Natural killer cell (primary cell): ENCODE measurements around the gene FASTKD3. TPM values are rescaled to one million over a fixed set of nuclear protein-coding genes. Genes with fewer than 3 reads are reported as not detected.
A peak's percentile ranks its signal among the peaks of the same experiment; 100 is the strongest.

ENCODE experiments used
- ATAC-seq, 3 donors: fragments of 150-1000 bp in 2 of 3; fragments of 200-7000 bp in 1 of 3; cut with Tn5 transposase; 1 replicate in 1 of 3; 2 replicates in 2 of 3; pipeline ENCODE4 v1.10.0; 2021; ENCODE audit warnings: mild to moderate bottlenecking in 2 of 3, moderate library complexity in 2 of 3
- DNase-seq, 2 donors: peaks; one replicate each; pipeline versions ENCODE4 v3.0.0 to v3.0.0-alpha.2; 2013 to 2021; ENCODE audit warnings: mixed read lengths in 1 of 2
- H3K27ac ChIP-seq: one replicate; pipeline ENCODE4 v1.5.1; 2013; ENCODE audit warnings: mild to moderate bottlenecking, low read length
- H3K27me3 ChIP-seq: one replicate; pipeline ENCODE4 v1.6.1; 2013; ENCODE audit warnings: low read length; ENCODE audit not compliant: control insufficient read depth, insufficient read depth
- H3K36me3 ChIP-seq: one replicate; pipeline ENCODE4 v1.6.1; 2013; ENCODE audit warnings: low read length; ENCODE audit not compliant: control insufficient read depth, insufficient read depth
- H3K4me1 ChIP-seq: one replicate; pipeline ENCODE4 v1.6.1; 2013; ENCODE audit warnings: low read length; ENCODE audit not compliant: control insufficient read depth, insufficient read depth
- H3K4me3 ChIP-seq: one replicate; pipeline ENCODE4 v1.5.1; 2013; ENCODE audit warnings: low read length
- H3K9me3 ChIP-seq: one replicate; pipeline ENCODE4 v1.6.1; 2013; ENCODE audit warnings: low read length; ENCODE audit not compliant: control insufficient read depth, insufficient read depth
- H3K27ac Mint-ChIP-seq, 2 donors: one replicate each; pipeline ENCODE4 v1.8.0; 2022; ENCODE audit warnings: mild to moderate bottlenecking in 2 of 2, mixed read lengths in 2 of 2, moderate library complexity in 1 of 2
- H3K27me3 Mint-ChIP-seq, 2 donors: one replicate each; pipeline ENCODE4 v1.8.0; 2022; ENCODE audit warnings: low read depth in 2 of 2, mixed read lengths in 2 of 2
- H3K36me3 Mint-ChIP-seq: one replicate; pipeline ENCODE4 v1.8.0; 2022; ENCODE audit warnings: mixed read lengths
- H3K4me1 Mint-ChIP-seq, 2 donors: one replicate each; pipeline ENCODE4 v1.8.0; 2022; ENCODE audit warnings: mixed read lengths in 2 of 2
- H3K4me3 Mint-ChIP-seq: one replicate; pipeline ENCODE4 v1.8.0; 2022; ENCODE audit warnings: mild to moderate bottlenecking, moderate library complexity, mixed read lengths
- H3K9me3 Mint-ChIP-seq, 2 donors: one replicate each; pipeline ENCODE4 v1.8.0; 2022; ENCODE audit warnings: mixed read lengths in 2 of 2
- WGBS: methylation state at CpG from one replicate; pipeline ENCODE4 v1.1.7; 2013; ENCODE audit warnings: missing lambda C conversion rate; ENCODE audit not compliant: insufficient coverage; 5-methylcytosine and 5-hydroxymethylcytosine counted together
- intact Hi-C: fragments of 100-400 bp; cut with micrococcal nuclease; formaldehyde crosslinking; loops from one replicate; pipeline ENCODE4 v1.14.2; 2022
- total RNA-seq, 4 donors: library from RNA; stranded (reverse); fragments of 120-200 nt in 1 of 4; gene quantifications; one replicate each; pipeline versions ENCODE4 v1.2.3 to v1.2.4, GENCODE V29; 2013 to 2022
- TF ChIP-seq, protein P1 (sequence below): fragments of 200-600 bp; IDR thresholded peaks from one replicate; pipeline ENCODE4 v1.8.0; 2022; ENCODE audit warnings: antibody characterized with exemption

Gene FASTKD3
- total RNA-seq, 3 donors from 2014 or later (not counting 1 experiment from before 2014, with no cell fraction given) = 8.0 to 10.6 (median 8.6) TPM

DNA sequence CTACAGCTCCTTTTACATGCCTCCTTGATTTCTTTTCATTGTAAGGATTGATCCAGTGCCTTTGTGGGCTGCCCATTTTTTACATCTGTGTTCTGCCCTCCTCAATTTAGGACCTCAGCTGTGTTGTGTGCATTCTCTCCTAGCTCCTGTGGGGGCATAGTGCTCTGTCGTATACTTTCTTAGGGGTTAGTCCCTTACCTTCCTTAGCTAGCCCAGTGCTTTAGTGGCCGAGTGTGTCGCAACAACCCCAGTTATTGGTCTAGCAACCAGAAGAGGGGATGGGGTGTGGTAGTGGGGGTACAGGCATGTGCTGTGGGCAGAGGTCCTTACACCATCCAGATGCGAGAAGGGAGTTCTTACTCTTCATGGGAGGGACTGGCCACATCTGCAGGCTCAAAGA, 12.3 kb upstream of the FASTKD3 start:
- intact Hi-C loops = no loop called here
- Mint-ChIP-seq H3K36me3 (peaks cover 6% of the 10 kb centered on the region), H3K4me1 (peaks cover 9% of the 10 kb centered on the region in 2 donors), H3K9me3 (no peaks in the 10 kb centered on the region), H3K4me3 (no peak overlapping the region), H3K27me3 (no peaks in the 10 kb centered on the region), H3K27ac (no peak overlapping the region)
- no peaks in the 10 kb centered on the region for H3K9me3 ChIP-seq
- ATAC-seq = no peak
- WGBS = 100% methylated on average over 4 of the region's 4 CpGs
- peaks cover 72% of the 10 kb centered on the region for H3K36me3 ChIP-seq
- no peak overlapping the region for H3K4me3 ChIP-seq
- DNase-seq = no peak
- H3K27ac ChIP-seq = no peak overlapping the region
- TF ChIP-seq, protein P1, sequence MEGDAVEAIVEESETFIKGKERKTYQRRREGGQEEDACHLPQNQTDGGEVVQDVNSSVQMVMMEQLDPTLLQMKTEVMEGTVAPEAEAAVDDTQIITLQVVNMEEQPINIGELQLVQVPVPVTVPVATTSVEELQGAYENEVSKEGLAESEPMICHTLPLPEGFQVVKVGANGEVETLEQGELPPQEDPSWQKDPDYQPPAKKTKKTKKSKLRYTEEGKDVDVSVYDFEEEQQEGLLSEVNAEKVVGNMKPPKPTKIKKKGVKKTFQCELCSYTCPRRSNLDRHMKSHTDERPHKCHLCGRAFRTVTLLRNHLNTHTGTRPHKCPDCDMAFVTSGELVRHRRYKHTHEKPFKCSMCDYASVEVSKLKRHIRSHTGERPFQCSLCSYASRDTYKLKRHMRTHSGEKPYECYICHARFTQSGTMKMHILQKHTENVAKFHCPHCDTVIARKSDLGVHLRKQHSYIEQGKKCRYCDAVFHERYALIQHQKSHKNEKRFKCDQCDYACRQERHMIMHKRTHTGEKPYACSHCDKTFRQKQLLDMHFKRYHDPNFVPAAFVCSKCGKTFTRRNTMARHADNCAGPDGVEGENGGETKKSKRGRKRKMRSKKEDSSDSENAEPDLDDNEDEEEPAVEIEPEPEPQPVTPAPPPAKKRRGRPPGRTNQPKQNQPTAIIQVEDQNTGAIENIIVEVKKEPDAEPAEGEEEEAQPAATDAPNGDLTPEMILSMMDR = no peak
- H3K4me1 ChIP-seq = no peaks in the 10 kb centered on the region
- no peaks in the 10 kb centered on the region for H3K27me3 ChIP-seq

DNA sequence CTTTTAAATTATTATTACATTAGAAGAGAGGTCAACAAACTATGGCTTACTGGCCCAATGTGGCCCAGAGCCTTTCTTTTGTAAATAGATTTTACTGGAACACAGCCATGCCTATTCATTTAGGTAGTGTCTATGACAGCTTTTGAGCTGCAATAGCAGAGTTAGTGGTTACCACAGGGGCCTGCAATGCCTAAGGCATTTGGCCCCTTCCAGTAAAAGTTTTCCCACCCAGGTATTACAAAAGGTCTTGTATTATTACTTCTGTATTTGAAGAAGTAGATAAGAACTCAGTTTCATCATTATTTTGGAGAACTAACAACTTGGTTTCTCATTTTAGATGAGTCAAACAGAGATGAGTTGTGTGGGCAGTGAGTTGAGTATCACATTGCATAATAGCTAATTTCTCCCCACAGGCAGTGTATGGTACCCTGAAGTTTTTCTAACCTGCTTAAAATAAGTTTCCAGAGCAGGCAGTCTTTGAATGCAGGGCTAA, 9.6 kb upstream of the FASTKD3 start:
- Histone ChIP-seq H3K4me1 (no peaks in the 10 kb centered on the region), H3K9me3 (no peaks in the 10 kb centered on the region), H3K27me3 (no peaks in the 10 kb centered on the region), H3K27ac (no peak overlapping the region), H3K4me3 (no peak overlapping the region), H3K36me3 (peaks cover 70% of the 10 kb centered on the region)
- DNase-seq = no peak
- TF ChIP-seq, protein P1 = no peak
- peaks cover 21 to 24% of the 10 kb centered on the region in 2 donors for H3K4me1 Mint-ChIP-seq
- H3K27me3 Mint-ChIP-seq = no peaks in the 10 kb centered on the region
- intact Hi-C loops = no loop called here
- no peaks in the 10 kb centered on the region for H3K9me3 Mint-ChIP-seq
- peak in 1 of 3 donors; percentile 73 for ATAC-seq
- peaks cover 10% of the 10 kb centered on the region for H3K36me3 Mint-ChIP-seq
- H3K4me3 Mint-ChIP-seq = no peak overlapping the region
- no peak overlapping the region for H3K27ac Mint-ChIP-seq

DNA sequence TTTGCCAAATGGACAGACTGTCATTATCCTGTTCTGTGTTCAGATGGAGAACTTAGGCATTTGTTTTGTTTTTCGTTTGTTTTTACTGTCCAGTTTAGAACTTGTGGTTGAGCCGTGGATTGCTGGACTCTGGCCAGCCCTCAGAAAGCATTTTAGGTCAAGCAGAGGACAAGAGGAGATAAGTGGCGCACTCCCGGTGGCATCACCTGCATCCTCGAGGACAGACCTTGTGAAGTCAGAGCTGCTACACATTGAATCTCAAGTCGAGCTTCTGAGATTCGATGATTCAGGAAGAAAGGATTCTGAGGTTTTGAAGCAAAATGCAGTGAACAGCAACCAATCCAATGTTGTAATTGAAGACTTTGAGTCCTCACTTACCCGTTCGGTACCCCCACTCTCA, 9.0 kb upstream of the FASTKD3 start:
- Histone ChIP-seq H3K4me1 (no peaks in the 10 kb centered on the region), H3K9me3 (no peaks in the 10 kb centered on the region), H3K27me3 (no peaks in the 10 kb centered on the region), H3K4me3 (no peak overlapping the region), H3K36me3 (peaks cover 65% of the 10 kb centered on the region), H3K27ac (no peak overlapping the region)
- DNase-seq (no peak), ATAC-seq (no peak)
- intact Hi-C loops = no loop called here
- TF ChIP-seq, protein P1 = no peak
- Mint-ChIP-seq H3K4me3 (no peak overlapping the region), H3K4me1 (peaks cover 27 to 30% of the 10 kb centered on the region in 2 donors), H3K27me3 (no peaks in the 10 kb centered on the region), H3K27ac (no peak overlapping the region), H3K36me3 (peaks cover 10% of the 10 kb centered on the region), H3K9me3 (no peaks in the 10 kb centered on the region)
- WGBS = 85% methylated on average over 9 of the region's 9 CpGs

DNA sequence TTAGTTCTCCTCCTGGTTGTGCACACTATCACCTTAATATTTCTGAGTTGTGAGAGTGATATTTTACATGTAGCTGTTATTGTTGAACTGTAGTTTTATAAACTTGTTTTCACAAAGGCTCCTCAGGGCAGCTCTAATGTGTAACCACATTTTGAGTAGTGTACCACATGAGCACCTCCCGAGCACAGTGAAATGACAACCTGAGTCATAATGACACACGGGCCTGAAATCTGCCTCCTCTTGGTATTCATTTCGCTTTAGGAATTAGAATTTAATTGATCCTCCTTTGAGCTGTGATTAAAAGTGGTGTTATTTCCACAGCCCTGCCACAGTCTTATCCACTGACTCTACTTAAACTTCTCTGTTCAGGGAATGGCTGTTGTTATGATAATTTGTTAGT, 8.0 kb upstream of the FASTKD3 start:
- ATAC-seq = no peak
- Mint-ChIP-seq H3K4me3 (no peak overlapping the region), H3K36me3 (peaks cover 10% of the 10 kb centered on the region), H3K4me1 (peaks cover 31 to 34% of the 10 kb centered on the region in 2 donors), H3K27me3 (no peaks in the 10 kb centered on the region), H3K9me3 (no peaks in the 10 kb centered on the region), H3K27ac (no peak overlapping the region)
- Histone ChIP-seq H3K36me3 (peaks cover 57% of the 10 kb centered on the region), H3K4me3 (no peak overlapping the region), H3K9me3 (no peaks in the 10 kb centered on the region), H3K4me1 (no peaks in the 10 kb centered on the region), H3K27me3 (no peaks in the 10 kb centered on the region), H3K27ac (no peak overlapping the region)
- intact Hi-C loops = no loop called here
- DNase-seq = no peak
- WGBS = 72% methylated on average over 3 of the region's 3 CpGs
- TF ChIP-seq, protein P1 = no peak
